Right cardiac atrium (tissue), 5 donors: ENCODE data around the gene IGSF3. TPM values are rescaled to one million over a fixed set of nuclear protein-coding genes. Genes with fewer than 3 reads are reported as not detected.
"Not testable (repeated sequence)": the region's sequence is repeated elsewhere in the genome, so short reads cannot be mapped to it uniquely, and the experiment has no call there.

Source experiments
- ATAC-seq, 2 donors: fragments of 200-7000 bp; cut with Tn5 transposase; one replicate each; pipeline versions ENCODE4 v1.8.0 to v1.9.1; 2020; ENCODE audit warnings: moderate library complexity in 2 of 2, mild to moderate bottlenecking in 1 of 2
- DNase-seq, 3 donors: peaks; one replicate each; pipeline ENCODE4 v3.0.0-alpha.2; 2020
- H3K27ac ChIP-seq: one replicate; pipeline ENCODE4 v1.5.1; 2013; ENCODE audit warnings: mild to moderate bottlenecking, low read length, control low read depth, moderate library complexity
- H3K27me3 ChIP-seq: one replicate; pipeline ENCODE4 v1.6.1; 2013; ENCODE audit not compliant: control insufficient read depth, insufficient read depth
- H3K4me1 ChIP-seq: one replicate; pipeline ENCODE4 v1.6.1; 2013; ENCODE audit warnings: low read length; ENCODE audit not compliant: control insufficient read depth, insufficient read depth
- H3K4me3 ChIP-seq: one replicate; pipeline ENCODE4 v1.5.1; 2013; ENCODE audit warnings: low read length, control low read depth
- H3K9me3 ChIP-seq: one replicate; pipeline ENCODE4 v1.6.1; 2013; ENCODE audit warnings: low read length; ENCODE audit not compliant: control insufficient read depth
- whole genome bisulfite sequencing: extraction: QIAGEN DNeasy Blood & Tissue Kit; methylation state at CpG from one replicate; pipeline ENCODE4 v1.1.7; 2013; 5-methylcytosine and 5-hydroxymethylcytosine counted together
- intact Hi-C, 4 donors: fragments of 100-400 bp; cut with DNase I; formaldehyde crosslinking; loops; one replicate each; pipeline versions ENCODE4 v1.11.0 to v1.14.0; 2022 to 2023
- polyA plus RNA-seq: library from polyadenylated mRNA; stranded (reverse); fragments of 200-250 nt; gene quantifications from one replicate; pipeline ENCODE4 v1.2.3, GENCODE V29; 2013
- total RNA-seq, 4 donors: library from RNA; stranded (reverse); fragmentation: NEBNext Ultra II Directional; extraction: Animal tissue kit (Norgen Biotek cat#: 25700); gene quantifications; one replicate each; pipeline ENCODE4 v1.2.1, GENCODE V29; 2021
- donor health status: healthy with polysubstance abuse.
- donor health status: DM: no; HTN: yes; CAD: no.
- donor health status: DM: no; HTN: no; CAD: no.
- donor health status: DM: no; HTN: yes; CAD: no; lungs with severe emphysema.
- donor health status: DM: yes; HTN: yes; CAD: no.

The IGSF3 gene
- total and polyA plus RNA-seq, 5 donors: 5.0 to 15.5 (median 13.0) TPM

- peaks cover 4% of the 10 kb centered on the region for H3K4me1 ChIP-seq
- H3K27me3 ChIP-seq: no peaks in the 10 kb centered on the region
- intact Hi-C loops: no loop called here
- H3K9me3 ChIP-seq: no peaks in the 10 kb centered on the region
- H3K27ac ChIP-seq: no peak overlapping the region
- ATAC-seq (no peak), DNase-seq (no peak)
- WGBS: 98% methylated on average over 1 of the region's 1 CpG
- no peak overlapping the region for H3K4me3 ChIP-seq
These were observed 103.1 kb downstream of the IGSF3 start for GRCh38 chr1:116564426-116564825.

- DNase-seq, H3K9me3 ChIP-seq, H3K4me3 ChIP-seq, ATAC-seq, H3K4me1 ChIP-seq, H3K27me3 ChIP-seq, intact Hi-C loops, H3K27ac ChIP-seq: not testable (repeated sequence)
- WGBS: 97% methylated on average over 4 of the region's 4 CpGs
These were observed 105.1 kb downstream of the IGSF3 start for GRCh38 chr1:116562465-116562864.

GRCh38 chr1:116561563-116561962, 106.0 kb downstream of the IGSF3 start:
- peaks cover 14% of the 10 kb centered on the region for H3K4me1 ChIP-seq
- H3K4me3 ChIP-seq: no peak overlapping the region
- intact Hi-C loops: no loop called here
- H3K9me3 ChIP-seq: no peaks in the 10 kb centered on the region
- no peak overlapping the region for H3K27ac ChIP-seq
- ATAC-seq (no peak), DNase-seq (no peak)
- no peaks in the 10 kb centered on the region for H3K27me3 ChIP-seq

- Histone ChIP-seq H3K9me3 (no peaks in the 10 kb centered on the region), H3K27me3 (no peaks in the 10 kb centered on the region), H3K4me1 (peaks cover 15% of the 10 kb centered on the region), H3K27ac (no peak overlapping the region), H3K4me3 (no peak overlapping the region)
- intact Hi-C loops: no loop called here
- ATAC-seq (no peak), DNase-seq (no peak)
- WGBS: 68% methylated on average over 4 of the region's 4 CpGs
These were observed 106.6 kb downstream of the IGSF3 start for GRCh38 chr1:116560704-116561490.

- no peak for DNase-seq
- 91% methylated on average over 8 of the region's 8 CpGs for WGBS
- Histone ChIP-seq H3K9me3 (no peaks in the 10 kb centered on the region), H3K4me1 (peaks cover 12% of the 10 kb centered on the region), H3K4me3 (no peak overlapping the region), H3K27ac (peak overlapping the region; percentile 9), H3K27me3 (no peaks in the 10 kb centered on the region)
- no peak for ATAC-seq
- intact Hi-C loops: no loop called here
These were observed 108.2 kb downstream of the IGSF3 start for GRCh38 chr1:116559304-116559761.

GRCh38 chr1:116558571-116558970, 109.0 kb downstream of the IGSF3 start:
- Histone ChIP-seq H3K27me3 (no peaks in the 10 kb centered on the region), H3K27ac (no peak overlapping the region), H3K9me3 (no peaks in the 10 kb centered on the region), H3K4me3 (no peak overlapping the region), H3K4me1 (peaks cover 13% of the 10 kb centered on the region)
- intact Hi-C loops: no loop called here
- DNase-seq (no peak), ATAC-seq (no peak)
- WGBS: 92% methylated on average over 1 of the region's 1 CpG

GRCh38 chr1:116558140-116558549, 109.4 kb downstream of the IGSF3 start:
- H3K4me3 ChIP-seq: no peak overlapping the region
- ATAC-seq: no peak
- DNase-seq: no peak
- WGBS: 86% methylated on average over 4 of the region's 4 CpGs
- intact Hi-C loops: no loop called here
- H3K27me3 ChIP-seq: no peaks in the 10 kb centered on the region
- H3K9me3 ChIP-seq: no peaks in the 10 kb centered on the region
- peaks cover 17% of the 10 kb centered on the region for H3K4me1 ChIP-seq
- H3K27ac ChIP-seq: no peak overlapping the region

GRCh38 chr1:116557323-116557878, 110.1 kb downstream of the IGSF3 start:
- Histone ChIP-seq H3K4me1 (peaks cover 17% of the 10 kb centered on the region), H3K27ac (peak overlapping the region; percentile 4), H3K4me3 (no peak overlapping the region), H3K27me3 (no peaks in the 10 kb centered on the region), H3K9me3 (no peaks in the 10 kb centered on the region)
- DNase-seq (no peak), ATAC-seq (no peak)
- 84% methylated on average over 4 of the region's 4 CpGs for whole genome bisulfite sequencing
- intact Hi-C loops: no loop called here

GRCh38 chr1:116556289-116557006, 111.1 kb downstream of the IGSF3 start:
- Histone ChIP-seq H3K4me3 (no peak overlapping the region), H3K4me1 (peaks cover 17% of the 10 kb centered on the region), H3K9me3 (no peaks in the 10 kb centered on the region), H3K27me3 (no peaks in the 10 kb centered on the region), H3K27ac (peak overlapping the region; percentile 77)
- ATAC-seq: peak; percentile 93 to 98
- peak; percentile 78 to 90 (median 89) for DNase-seq
- intact Hi-C loops: no loop called here
- WGBS: 66% methylated on average over 6 of the region's 6 CpGs

- WGBS: 66% methylated on average over 2 of the region's 2 CpGs
- Histone ChIP-seq H3K4me3 (no peak overlapping the region), H3K27me3 (no peaks in the 10 kb centered on the region), H3K9me3 (no peaks in the 10 kb centered on the region), H3K4me1 (peaks cover 17% of the 10 kb centered on the region), H3K27ac (no peak overlapping the region)
- intact Hi-C loops: no loop called here
- no peak for ATAC-seq
- DNase-seq: no peak
These were observed 112.6 kb downstream of the IGSF3 start for GRCh38 chr1:116554924-116555323.
